Sigmoid colon (tissue), 7 donors: ENCODE data around the gene PER3. TPM values are rescaled to one million over a fixed set of nuclear protein-coding genes. Genes with fewer than 3 reads are reported as not detected.

Source experiments
- DNase-seq: peaks from one replicate; pipeline ENCODE4 v3.0.0-alpha.2; 2019
- H3K27ac ChIP-seq, 4 donors: fragments of 200-600 bp; sonication (generic); one replicate each; pipeline ENCODE4 v1.5.1; 2016 to 2019; ENCODE audit warnings: mild to moderate bottlenecking in 1 of 4
- H3K27me3 ChIP-seq, 3 donors: fragments of 200-600 bp; sonication (generic); one replicate each; pipeline ENCODE4 v1.5.1; 2019; ENCODE audit warnings: mild to moderate bottlenecking in 1 of 3
- H3K36me3 ChIP-seq, 4 donors: fragments of 200-600 bp; sonication (generic); one replicate each; pipeline ENCODE4 v1.5.1; 2016 to 2019
- H3K4me1 ChIP-seq, 4 donors: fragments of 200-600 bp; sonication (generic); one replicate each; pipeline ENCODE4 v1.5.1; 2017 to 2019
- H3K4me3 ChIP-seq, 4 donors: fragments of 200-600 bp; sonication (generic); one replicate each; pipeline ENCODE4 v1.5.1; 2017 to 2019; ENCODE audit warnings: mild to moderate bottlenecking in 2 of 4, moderate library complexity in 1 of 4
- H3K9me3 ChIP-seq, 4 donors: fragments of 200-600 bp in 3 of 4; sonication (generic) in 3 of 4; one replicate each; pipeline versions ENCODE4 v1.5.1 to v1.6.1; 2013 to 2019
- EP300 ChIP-seq, 4 donors: sonication (generic); formaldehyde crosslinking; IDR thresholded peaks; one replicate each; pipeline ENCODE4 v1.6.1; 2017; ENCODE audit warnings: antibody characterized with exemption in 4 of 4
- POLR2A ChIP-seq, 2 donors: fragments of 450-650 bp; IDR thresholded peaks; one replicate each; pipeline ENCODE4 v1.6.1; 2016; ENCODE audit warnings: antibody characterized with exemption in 2 of 2, mild to moderate bottlenecking in 2 of 2, moderate library complexity in 2 of 2
- POLR2AphosphoS5 ChIP-seq, 4 donors: sonication (generic); formaldehyde crosslinking; IDR thresholded peaks; one replicate each; pipeline ENCODE4 v1.6.1; 2017; ENCODE audit warnings: antibody characterized with exemption in 4 of 4
- WGBS, 2 donors: extraction: QIAGEN DNeasy Blood & Tissue Kit; methylation state at CpG; one replicate each; pipeline ENCODE4 v1.1.7; 2013; 5-methylcytosine and 5-hydroxymethylcytosine counted together
- intact Hi-C: fragments of 100-400 bp; cut with DNase I; formaldehyde crosslinking; loops from one replicate; pipeline ENCODE4 v1.15.1; 2023
- polyA plus RNA-seq, 3 donors: library from polyadenylated mRNA; stranded (reverse); fragments of 200-250 nt; gene quantifications; one replicate each; pipeline ENCODE4 v1.2.3, GENCODE V29; 2013
- total RNA-seq, 4 donors: library from RNA; depleted of rRNA; stranded (reverse); fragments of >200 nt; gene quantifications; one replicate each; pipeline ENCODE4 v1.1.0, GENCODE V29; 2016
- TF ChIP-seq, protein P1 (sequence below), 4 experiments: fragments of 450-650 bp in 3 of 4; fragments of 200-600 bp in 1 of 4; IDR thresholded peaks; one replicate each; pipeline ENCODE4 v1.5.1; 2016 to 2019; ENCODE audit warnings: antibody characterized with exemption in 4 of 4, mild to moderate bottlenecking in 3 of 4, moderate library complexity in 2 of 4
- donor health status: healthy with polysubstance abuse.
- donor health status: Bipolar disorder and iron deficiency.
- donor health status: healthy.

Gene PER3
- total and polyA plus RNA-seq, 7 donors: 2.1 to 57.1 (median 36.1) TPM

DNA sequence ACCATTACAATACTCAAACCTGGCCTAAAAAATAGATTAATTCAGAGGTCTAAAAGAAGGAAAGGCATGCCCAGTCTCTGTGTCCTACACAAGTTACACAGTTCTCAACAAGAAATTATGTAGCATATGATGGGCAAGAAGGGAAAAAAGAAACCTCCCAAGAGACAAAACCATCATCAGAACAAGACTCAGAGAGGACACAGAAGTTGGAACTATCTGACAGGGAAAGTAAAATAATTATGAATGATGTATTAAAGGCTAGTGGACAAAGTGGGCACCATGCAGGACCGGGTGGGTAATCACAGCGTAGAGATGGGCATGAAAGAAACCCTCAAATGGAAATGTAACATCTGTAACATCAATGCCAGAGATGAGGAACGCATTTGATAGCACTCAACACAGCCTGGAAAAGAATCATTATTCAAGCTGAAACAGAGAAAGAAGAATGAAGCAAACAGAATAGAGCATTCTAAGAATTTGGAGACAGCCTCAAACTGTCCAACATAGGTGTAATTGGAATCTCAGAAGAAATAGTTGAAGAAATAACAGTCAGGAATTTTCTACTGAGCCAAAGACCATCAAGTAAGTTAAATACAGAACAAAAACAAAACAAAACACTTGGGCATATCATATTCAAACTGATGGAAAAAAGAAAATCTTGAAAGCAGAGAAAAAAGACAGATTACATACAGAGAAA, 29.7 kb downstream of the PER3 start:
- TF ChIP-seq POLR2AphosphoS5 (IDR thresholded peaks at IDR 0.05): no peak
- TF ChIP-seq, protein P1, sequence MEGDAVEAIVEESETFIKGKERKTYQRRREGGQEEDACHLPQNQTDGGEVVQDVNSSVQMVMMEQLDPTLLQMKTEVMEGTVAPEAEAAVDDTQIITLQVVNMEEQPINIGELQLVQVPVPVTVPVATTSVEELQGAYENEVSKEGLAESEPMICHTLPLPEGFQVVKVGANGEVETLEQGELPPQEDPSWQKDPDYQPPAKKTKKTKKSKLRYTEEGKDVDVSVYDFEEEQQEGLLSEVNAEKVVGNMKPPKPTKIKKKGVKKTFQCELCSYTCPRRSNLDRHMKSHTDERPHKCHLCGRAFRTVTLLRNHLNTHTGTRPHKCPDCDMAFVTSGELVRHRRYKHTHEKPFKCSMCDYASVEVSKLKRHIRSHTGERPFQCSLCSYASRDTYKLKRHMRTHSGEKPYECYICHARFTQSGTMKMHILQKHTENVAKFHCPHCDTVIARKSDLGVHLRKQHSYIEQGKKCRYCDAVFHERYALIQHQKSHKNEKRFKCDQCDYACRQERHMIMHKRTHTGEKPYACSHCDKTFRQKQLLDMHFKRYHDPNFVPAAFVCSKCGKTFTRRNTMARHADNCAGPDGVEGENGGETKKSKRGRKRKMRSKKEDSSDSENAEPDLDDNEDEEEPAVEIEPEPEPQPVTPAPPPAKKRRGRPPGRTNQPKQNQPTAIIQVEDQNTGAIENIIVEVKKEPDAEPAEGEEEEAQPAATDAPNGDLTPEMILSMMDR (IDR thresholded peaks at IDR 0.05): no peak
- no peak for TF ChIP-seq EP300 (IDR thresholded peaks at IDR 0.05)
- no peak for TF ChIP-seq POLR2A (IDR thresholded peaks at IDR 0.05)

DNA sequence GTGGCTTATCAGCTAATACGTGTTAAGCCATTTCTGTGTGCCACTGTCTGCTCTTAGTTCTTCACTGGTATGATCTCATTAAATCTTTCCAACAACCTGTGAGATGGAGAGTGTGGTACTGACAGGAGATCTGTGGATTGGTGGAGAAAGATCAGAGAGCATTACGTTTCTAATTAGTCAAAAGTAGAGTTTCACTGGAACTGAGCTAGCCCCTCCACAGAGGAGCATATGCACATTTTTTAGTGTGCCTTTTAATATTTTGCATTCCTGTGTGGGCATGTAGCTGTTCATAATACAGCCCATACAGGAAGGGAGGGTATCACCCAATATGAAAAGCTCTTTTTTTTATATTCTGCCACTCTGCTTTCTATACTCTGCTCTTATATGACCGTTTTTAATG, 37.2 kb downstream of the PER3 start:
- H3K4me3 ChIP-seq: no peak overlapping the region
- H3K36me3 ChIP-seq: peaks cover 19 to 99% (median 42%) of the 10 kb centered on the region in 4 donors
- 92 to 93% methylated on average over 3 of the region's 3 CpGs for WGBS, 2 donors
- no peaks in the 10 kb centered on the region for H3K27me3 ChIP-seq
- no peak for DNase-seq
- H3K9me3 ChIP-seq: no peaks in the 10 kb centered on the region
- H3K4me1 ChIP-seq: no peaks in the 10 kb centered on the region
- intact Hi-C loops: no loop called here
- no peak overlapping the region for H3K27ac ChIP-seq
- no peak for TF ChIP-seq EP300 (IDR thresholded peaks at IDR 0.05)
- no peak for TF ChIP-seq POLR2A (IDR thresholded peaks at IDR 0.05)

More for the DNA sequence above, 29.7 kb downstream of the PER3 start:
- Histone ChIP-seq H3K27ac (no peak overlapping the region), H3K4me1 (no peaks in the 10 kb centered on the region), H3K27me3 (no peaks in the 10 kb centered on the region), H3K9me3 (peaks cover 0 to 11% (median 0%) of the 10 kb centered on the region in 4 donors), H3K4me3 (no peak overlapping the region), H3K36me3 (peaks cover 10 to 89% (median 41%) of the 10 kb centered on the region in 4 donors)
- no peak for DNase-seq
- intact Hi-C loops: no loop called here
- WGBS, 2 donors: 89 to 97% methylated on average over 3 of the region's 3 CpGs

- no peak for DNase-seq
- intact Hi-C loops: no loop called here
- peaks cover 0 to 11% (median 5%) of the 10 kb centered on the region in 4 donors for H3K4me1 ChIP-seq
- H3K4me3 ChIP-seq: no peak overlapping the region
- H3K36me3 ChIP-seq: peaks cover 27 to 99% (median 38%) of the 10 kb centered on the region in 4 donors
- TF ChIP-seq POLR2AphosphoS5 (IDR thresholded peaks at IDR 0.05): no peak
- TF ChIP-seq, protein P1 (IDR thresholded peaks at IDR 0.05): no peak
- TF ChIP-seq EP300 (IDR thresholded peaks at IDR 0.05): no peak
- no peak for TF ChIP-seq POLR2A (IDR thresholded peaks at IDR 0.05)
- no peaks in the 10 kb centered on the region for H3K27me3 ChIP-seq
- no peaks in the 10 kb centered on the region for H3K9me3 ChIP-seq
- H3K27ac ChIP-seq: no peak overlapping the region
- 97% methylated on average over 8 of the region's 8 CpGs for WGBS, 2 donors
Measured at GRCh38 chr1:7824701-7825100, 40.6 kb downstream of the PER3 start.

DNA sequence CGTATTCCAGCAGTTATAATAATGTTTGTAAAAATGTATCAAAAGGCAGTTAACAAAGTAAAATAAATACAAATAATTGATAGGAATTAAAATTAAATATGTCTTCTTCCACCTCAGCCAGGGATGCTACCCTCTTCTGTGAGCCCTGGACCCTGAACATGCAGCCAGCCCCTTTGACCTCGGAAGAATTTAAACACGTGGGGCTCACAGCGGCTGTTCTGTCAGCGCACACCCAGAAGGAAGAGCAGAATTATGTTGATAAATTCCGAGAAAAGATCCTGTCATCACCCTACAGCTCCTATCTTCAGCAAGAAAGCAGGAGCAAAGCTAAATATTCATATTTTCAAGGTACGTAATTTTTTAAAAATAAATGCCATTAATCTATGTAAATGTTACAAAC, 42.3 kb downstream of the PER3 start:
- Histone ChIP-seq H3K27ac (no peak overlapping the region), H3K4me1 (peaks cover 0 to 11% (median 5%) of the 10 kb centered on the region in 4 donors), H3K4me3 (no peak overlapping the region), H3K27me3 (no peaks in the 10 kb centered on the region), H3K36me3 (peaks cover 17 to 99% (median 29%) of the 10 kb centered on the region in 4 donors), H3K9me3 (no peaks in the 10 kb centered on the region)
- intact Hi-C loops: no loop called here
- TF ChIP-seq EP300 (IDR thresholded peaks at IDR 0.05) (no peak), POLR2AphosphoS5 (IDR thresholded peaks at IDR 0.05) (no peak)
- DNase-seq: no peak
- 79 to 83% methylated on average over 7 of the region's 7 CpGs for WGBS, 2 donors

- 79 to 84% methylated on average over 39 of the region's 39 CpGs for WGBS, 2 donors
- intact Hi-C loops: no loop called here
- Histone ChIP-seq H3K36me3 (peaks cover 11 to 96% (median 27%) of the 10 kb centered on the region in 4 donors), H3K4me1 (peaks cover 0 to 11% (median 5%) of the 10 kb centered on the region in 4 donors), H3K27me3 (no peaks in the 10 kb centered on the region), H3K4me3 (peak overlapping the region in 3 of 4 donors; percentile 26 to 36 (median 33)), H3K27ac (peak overlapping the region in 2 of 4 donors; percentile 38 to 45), H3K9me3 (no peaks in the 10 kb centered on the region)
- TF ChIP-seq EP300 (IDR thresholded peaks at IDR 0.05) (no peak), POLR2AphosphoS5 (IDR thresholded peaks at IDR 0.05) (no peak), POLR2A (IDR thresholded peaks at IDR 0.05) (no peak)
- TF ChIP-seq, protein P1 (IDR thresholded peaks at IDR 0.05): no peak
- DNase-seq: no peak
Measured at GRCh38 chr1:7827126-7827955, 43.2 kb downstream of the PER3 start.
